ENCODE results near the gene CYRIA.

- no peak for TF ChIP-seq ZFX (IDR thresholded peaks at IDR 0.05)
- no peak for TF ChIP-seq CTCF (conservative IDR thresholded peaks at IDR 0.05)
Measured at GRCh38 chr2:16628314-16628713, 37.3 kb downstream of the CYRIA start.

Data from C4-2B (cell line).